H9 (cell line): ENCODE results near the gene SRSF6. TPM values are rescaled to one million over a fixed set of nuclear protein-coding genes. Genes with fewer than 3 reads are reported as not detected.

Experiments used
- DNase-seq: peaks from one replicate; pipeline ENCODE4 v3.0.0-alpha.2; 2017
- H2AFZ ChIP-seq: one replicate; pipeline ENCODE4 v1.6.1; 2013; ENCODE audit warnings: mild to moderate bottlenecking, low read length, control low read depth, moderate library complexity
- H2AK5ac ChIP-seq: 2 replicates; pipeline ENCODE4 v1.6.1; 2013; ENCODE audit warnings: low read length, control low read depth, mixed read lengths; ENCODE audit not compliant: insufficient read length
- H2BK120ac ChIP-seq: one replicate; pipeline ENCODE4 v1.6.1; 2013; ENCODE audit warnings: low read depth, mild to moderate bottlenecking, low read length, control low read depth, inconsistent platforms; ENCODE audit not compliant: poor library complexity, severe bottlenecking
- H2BK12ac ChIP-seq: 2 replicates; pipeline ENCODE4 v1.6.1; 2013; ENCODE audit warnings: low read length, control low read depth, mixed read lengths, low read depth; ENCODE audit not compliant: insufficient read length
- H2BK15ac ChIP-seq: 2 replicates; pipeline ENCODE4 v1.6.1; 2013; ENCODE audit warnings: low read depth, low read length, control low read depth
- H2BK20ac ChIP-seq: one replicate; pipeline ENCODE4 v1.6.1; 2013; ENCODE audit warnings: low read depth, mild to moderate bottlenecking, low read length, control low read depth, inconsistent platforms; ENCODE audit not compliant: poor library complexity, severe bottlenecking
- H2BK5ac ChIP-seq: 2 replicates; pipeline ENCODE4 v1.6.1; 2013; ENCODE audit warnings: low read length, control low read depth, mixed read lengths; ENCODE audit not compliant: insufficient read length
- H3K14ac ChIP-seq: 2 replicates; pipeline ENCODE4 v1.6.1; 2013; ENCODE audit warnings: low read length, control low read depth; ENCODE audit not compliant: insufficient read depth
- H3K18ac ChIP-seq: 2 replicates; pipeline ENCODE4 v1.6.1; 2013; ENCODE audit warnings: low read depth, mild to moderate bottlenecking, mixed read lengths, low read length, control low read depth; ENCODE audit not compliant: insufficient read length
- H3K23ac ChIP-seq: 2 replicates; pipeline ENCODE4 v1.6.1; 2013; ENCODE audit warnings: low read length, control low read depth, mixed read lengths, low read depth; ENCODE audit not compliant: insufficient read length
- H3K23me2 ChIP-seq: 2 replicates; pipeline ENCODE4 v1.6.1; 2013; ENCODE audit warnings: low read depth, mild to moderate bottlenecking, mixed read lengths, low read length, control low read depth; ENCODE audit not compliant: insufficient read length, poor library complexity, severe bottlenecking
- H3K27ac ChIP-seq: 2 replicates; pipeline ENCODE4 v1.5.1; 2013; ENCODE audit warnings: low read length, control low read depth, mixed read lengths, low read depth; ENCODE audit not compliant: insufficient read length
- H3K27me3 ChIP-seq: 2 replicates; pipeline ENCODE4 v1.6.1; 2013; ENCODE audit warnings: low read length, control low read depth, inconsistent platforms; ENCODE audit not compliant: insufficient read depth
- H3K4ac ChIP-seq: 2 replicates; pipeline ENCODE4 v1.6.1; 2013; ENCODE audit warnings: low read depth, mild to moderate bottlenecking, control low read depth, inconsistent platforms, low read length, moderate library complexity
- H3K4me1 ChIP-seq: 2 replicates; pipeline ENCODE4 v1.6.1; 2013; ENCODE audit warnings: low read length, control low read depth, inconsistent platforms; ENCODE audit not compliant: insufficient read depth
- H3K4me2 ChIP-seq: 2 replicates; pipeline ENCODE4 v1.6.1; 2013; ENCODE audit warnings: low read length, control low read depth, mixed read lengths; ENCODE audit not compliant: insufficient read length, insufficient read depth
- H3K56ac ChIP-seq: 2 replicates; pipeline ENCODE4 v1.6.1; 2013; ENCODE audit warnings: low read depth, mild to moderate bottlenecking, mixed read lengths, low read length, control low read depth; ENCODE audit not compliant: insufficient read length
- H3K79me1 ChIP-seq: 2 replicates; pipeline ENCODE4 v1.6.1; 2013; ENCODE audit warnings: low read depth, mild to moderate bottlenecking, moderate library complexity, low read length, control low read depth, inconsistent platforms; ENCODE audit not compliant: insufficient read depth, poor library complexity, severe bottlenecking
- H3K79me2 ChIP-seq: 2 replicates; pipeline ENCODE4 v1.6.1; 2013; ENCODE audit warnings: low read length, control low read depth, inconsistent platforms; ENCODE audit not compliant: insufficient read depth
- H3K9ac ChIP-seq: 2 replicates; pipeline ENCODE4 v1.6.1; 2013; ENCODE audit warnings: low read length, control low read depth, mixed read lengths; ENCODE audit not compliant: insufficient read length; ENCODE audit errors: extremely low read depth
- H3K9me3 ChIP-seq: one replicate; pipeline ENCODE4 v1.6.1; 2013; ENCODE audit warnings: low read depth, low read length, inconsistent platforms; ENCODE audit not compliant: control insufficient read depth
- H3T11ph ChIP-seq: one replicate; pipeline ENCODE4 v1.6.1; 2013; ENCODE audit warnings: mild to moderate bottlenecking, low read length, control low read depth, inconsistent platforms
- H4K20me1 ChIP-seq: one replicate; pipeline ENCODE4 v1.6.1; 2013; ENCODE audit not compliant: control insufficient read depth, insufficient read length, insufficient read depth
- H4K5ac ChIP-seq: 2 replicates; pipeline ENCODE4 v1.6.1; 2013; ENCODE audit warnings: low read depth, mild to moderate bottlenecking, mixed read lengths, low read length, control low read depth; ENCODE audit not compliant: insufficient read length
- H4K8ac ChIP-seq: replicated peaks from 2 replicates; pipeline ENCODE4 v1.6.1; 2013; ENCODE audit warnings: low read length, control low read depth, mixed read lengths, low read depth; ENCODE audit not compliant: insufficient read length
- H4K91ac ChIP-seq: 2 replicates; pipeline ENCODE4 v1.6.1; 2013; ENCODE audit warnings: low read depth, mild to moderate bottlenecking, moderate library complexity, mixed read lengths, low read length, control low read depth; ENCODE audit not compliant: insufficient read length
- H3K27ac Mint-ChIP-seq, 3 experiments: 2 replicates in 2 of 3; 3 replicates in 1 of 3; pipeline ENCODE4 v1.8.0; 2020 to 2021; ENCODE audit warnings: mixed read lengths in 3 of 3, mild to moderate bottlenecking in 1 of 3, moderate library complexity in 1 of 3
- H3K27me3 Mint-ChIP-seq: 2 replicates; pipeline ENCODE4 v1.8.0; 2021; ENCODE audit warnings: low read depth, mild to moderate bottlenecking, moderate library complexity, mixed read lengths
- H3K36me3 Mint-ChIP-seq, 3 experiments: 2 replicates in 2 of 3; 3 replicates in 1 of 3; pipeline ENCODE4 v1.8.0; 2020 to 2021; ENCODE audit warnings: low read depth in 3 of 3, mixed read lengths in 3 of 3; ENCODE audit not compliant: insufficient read depth in 1 of 3
- H3K4me1 Mint-ChIP-seq, 2 experiments: 2 replicates each; pipeline ENCODE4 v1.8.0; 2020; ENCODE audit warnings: mixed read lengths in 2 of 2
- H3K4me3 Mint-ChIP-seq, 2 experiments: 2 replicates in 1 of 2; 3 replicates in 1 of 2; pipeline ENCODE4 v1.8.0; 2020 to 2021; ENCODE audit warnings: mild to moderate bottlenecking in 2 of 2, mixed read lengths in 2 of 2, moderate library complexity in 1 of 2
- H3K9me3 Mint-ChIP-seq, 2 experiments: 2 replicates in 1 of 2; 3 replicates in 1 of 2; pipeline ENCODE4 v1.8.0; 2020; ENCODE audit warnings: mild to moderate bottlenecking in 2 of 2, mixed read lengths in 2 of 2, moderate library complexity in 1 of 2
- WGBS: extraction: QIAGEN DNeasy Blood & Tissue Kit; methylation state at CpG from one replicate; pipeline ENCODE4 v1.1.7; 2013; ENCODE audit warnings: missing lambda C conversion rate, low lambda C conversion rate, mixed read lengths; ENCODE audit not compliant: insufficient read length; ENCODE audit errors: extremely low coverage; 5-methylcytosine and 5-hydroxymethylcytosine counted together
- total RNA-seq: library from RNA; stranded (reverse); gene quantifications from 2 replicates; pipeline ENCODE4 v1.2.1, GENCODE V29; 2021
- TF ChIP-seq, protein P1 (sequence below): fragments of 200-600 bp; sonication (generic); conservative IDR thresholded peaks from 3 replicates; pipeline ENCODE4 v1.8.0; 2021; ENCODE audit warnings: antibody characterized with exemption, mild to moderate bottlenecking

Gene SRSF6
- total RNA-seq, 1 experiment from 2014 or later = 336 TPM

- Histone ChIP-seq H2BK20ac (no peak overlapping the region), H3K56ac (no peak overlapping the region), H3K18ac (no peak overlapping the region), H3K9ac (no peak overlapping the region), H3K79me1 (no peaks in the 10 kb centered on the region), H3T11ph (no peak overlapping the region), H3K27ac (no peak overlapping the region), H4K20me1 (no peaks in the 10 kb centered on the region), H2BK5ac (no peak overlapping the region), H3K79me2 (no peaks in the 10 kb centered on the region), H3K27me3 (peaks cover 7% of the 10 kb centered on the region; the same call in 1 of the 2 replicates), H4K5ac (no peak overlapping the region), H2AFZ (no peak overlapping the region), H2BK12ac (no peak overlapping the region), H2BK15ac (no peak overlapping the region), H4K91ac (no peak overlapping the region), H3K9me3 (no peaks in the 10 kb centered on the region), H3K23ac (no peak overlapping the region), H3K4ac (no peak overlapping the region), H3K4me2 (no peak overlapping the region), H3K23me2 (peaks cover 8% of the 10 kb centered on the region), H3K14ac (no peak overlapping the region), H2BK120ac (no peak overlapping the region), H3K4me1 (no peaks in the 10 kb centered on the region), H2AK5ac (no peak overlapping the region), H4K8ac (no peak overlapping the region)
- H3K4me1 Mint-ChIP-seq = peaks cover 7 to 13% of the 10 kb centered on the region in 2 experiments
- H3K36me3 Mint-ChIP-seq = no peaks in the 10 kb centered on the region
- TF ChIP-seq, protein P1, sequence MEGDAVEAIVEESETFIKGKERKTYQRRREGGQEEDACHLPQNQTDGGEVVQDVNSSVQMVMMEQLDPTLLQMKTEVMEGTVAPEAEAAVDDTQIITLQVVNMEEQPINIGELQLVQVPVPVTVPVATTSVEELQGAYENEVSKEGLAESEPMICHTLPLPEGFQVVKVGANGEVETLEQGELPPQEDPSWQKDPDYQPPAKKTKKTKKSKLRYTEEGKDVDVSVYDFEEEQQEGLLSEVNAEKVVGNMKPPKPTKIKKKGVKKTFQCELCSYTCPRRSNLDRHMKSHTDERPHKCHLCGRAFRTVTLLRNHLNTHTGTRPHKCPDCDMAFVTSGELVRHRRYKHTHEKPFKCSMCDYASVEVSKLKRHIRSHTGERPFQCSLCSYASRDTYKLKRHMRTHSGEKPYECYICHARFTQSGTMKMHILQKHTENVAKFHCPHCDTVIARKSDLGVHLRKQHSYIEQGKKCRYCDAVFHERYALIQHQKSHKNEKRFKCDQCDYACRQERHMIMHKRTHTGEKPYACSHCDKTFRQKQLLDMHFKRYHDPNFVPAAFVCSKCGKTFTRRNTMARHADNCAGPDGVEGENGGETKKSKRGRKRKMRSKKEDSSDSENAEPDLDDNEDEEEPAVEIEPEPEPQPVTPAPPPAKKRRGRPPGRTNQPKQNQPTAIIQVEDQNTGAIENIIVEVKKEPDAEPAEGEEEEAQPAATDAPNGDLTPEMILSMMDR = no peak
- H3K9me3 Mint-ChIP-seq = no peaks in the 10 kb centered on the region
- no peak overlapping the region for H3K27ac Mint-ChIP-seq
- H3K4me3 Mint-ChIP-seq = no peak overlapping the region
- no peak for DNase-seq
- H3K27me3 Mint-ChIP-seq = peaks cover 51% of the 10 kb centered on the region
- no CpG with 5 or more reads among the region's 7 CpGs for WGBS
Observed at GRCh38 chr20:43506238-43506637, 48.5 kb downstream of the SRSF6 start.
